Right lobe of liver (tissue), 4 donors: Measurements from ENCODE around the gene CARMIL1.

Experiments used
- POLR2A ChIP-seq: fragments of 450-650 bp; IDR thresholded peaks from one replicate; pipeline ENCODE4 v1.6.1; 2017; ENCODE audit warnings: antibody characterized with exemption, mild to moderate bottlenecking
- TF ChIP-seq, protein P1 (sequence below), 4 donors: fragments of 200-600 bp in 3 of 4; fragments of 450-650 bp in 1 of 4; IDR thresholded peaks; one replicate each; pipeline versions ENCODE4 v1.5.1 to v1.8.0; 2016 to 2022; ENCODE audit warnings: antibody characterized with exemption in 4 of 4, mild to moderate bottlenecking in 2 of 4
- donor health status: DM: no; HTN: no; CAD: no.
- donor health status: DM: no; HTN: no; CAD: no.
- donor health status: DM: no; HTN: yes; CAD: no.

DNA sequence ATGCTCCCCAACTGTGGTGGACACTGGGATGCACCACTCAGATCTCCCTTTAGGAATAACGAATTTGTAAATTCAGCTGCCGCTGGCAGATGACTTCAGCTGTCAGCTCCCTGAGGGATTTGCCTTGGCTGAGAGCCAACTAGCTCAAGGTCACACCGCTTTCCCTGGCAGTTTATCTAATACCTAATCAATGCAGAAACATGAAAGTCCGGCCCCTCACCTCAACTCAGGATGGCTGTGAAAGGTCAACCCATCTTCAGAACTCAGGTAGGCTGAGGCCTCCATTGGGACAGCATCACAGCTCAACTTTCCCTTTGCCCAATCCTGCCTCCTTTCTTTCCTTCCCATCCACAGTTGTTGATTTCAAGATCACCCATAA lies 350.0 kb downstream of the CARMIL1 start:
- TF ChIP-seq, protein P1, sequence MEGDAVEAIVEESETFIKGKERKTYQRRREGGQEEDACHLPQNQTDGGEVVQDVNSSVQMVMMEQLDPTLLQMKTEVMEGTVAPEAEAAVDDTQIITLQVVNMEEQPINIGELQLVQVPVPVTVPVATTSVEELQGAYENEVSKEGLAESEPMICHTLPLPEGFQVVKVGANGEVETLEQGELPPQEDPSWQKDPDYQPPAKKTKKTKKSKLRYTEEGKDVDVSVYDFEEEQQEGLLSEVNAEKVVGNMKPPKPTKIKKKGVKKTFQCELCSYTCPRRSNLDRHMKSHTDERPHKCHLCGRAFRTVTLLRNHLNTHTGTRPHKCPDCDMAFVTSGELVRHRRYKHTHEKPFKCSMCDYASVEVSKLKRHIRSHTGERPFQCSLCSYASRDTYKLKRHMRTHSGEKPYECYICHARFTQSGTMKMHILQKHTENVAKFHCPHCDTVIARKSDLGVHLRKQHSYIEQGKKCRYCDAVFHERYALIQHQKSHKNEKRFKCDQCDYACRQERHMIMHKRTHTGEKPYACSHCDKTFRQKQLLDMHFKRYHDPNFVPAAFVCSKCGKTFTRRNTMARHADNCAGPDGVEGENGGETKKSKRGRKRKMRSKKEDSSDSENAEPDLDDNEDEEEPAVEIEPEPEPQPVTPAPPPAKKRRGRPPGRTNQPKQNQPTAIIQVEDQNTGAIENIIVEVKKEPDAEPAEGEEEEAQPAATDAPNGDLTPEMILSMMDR (IDR thresholded peaks at IDR 0.05) = no peak
- TF ChIP-seq POLR2A = no peak
